K562 treated with DMSO at 1 percent for 12 hours (cell line): ENCODE measurements around the gene NR6A1. TPM values are rescaled to one million over a fixed set of nuclear protein-coding genes. Genes with fewer than 3 reads are reported as not detected.

ENCODE experiments used
- total RNA-seq: library from RNA; unstranded; fragments of 300-600 nt; gene quantifications from 2 replicates; pipeline ENCODE4 v1.2.3, GENCODE V29; 2022; ENCODE audit not compliant: insufficient read depth

NR6A1 gene
- 3.5 and 13.1 TPM in 2 replicates for total RNA-seq

DNA sequence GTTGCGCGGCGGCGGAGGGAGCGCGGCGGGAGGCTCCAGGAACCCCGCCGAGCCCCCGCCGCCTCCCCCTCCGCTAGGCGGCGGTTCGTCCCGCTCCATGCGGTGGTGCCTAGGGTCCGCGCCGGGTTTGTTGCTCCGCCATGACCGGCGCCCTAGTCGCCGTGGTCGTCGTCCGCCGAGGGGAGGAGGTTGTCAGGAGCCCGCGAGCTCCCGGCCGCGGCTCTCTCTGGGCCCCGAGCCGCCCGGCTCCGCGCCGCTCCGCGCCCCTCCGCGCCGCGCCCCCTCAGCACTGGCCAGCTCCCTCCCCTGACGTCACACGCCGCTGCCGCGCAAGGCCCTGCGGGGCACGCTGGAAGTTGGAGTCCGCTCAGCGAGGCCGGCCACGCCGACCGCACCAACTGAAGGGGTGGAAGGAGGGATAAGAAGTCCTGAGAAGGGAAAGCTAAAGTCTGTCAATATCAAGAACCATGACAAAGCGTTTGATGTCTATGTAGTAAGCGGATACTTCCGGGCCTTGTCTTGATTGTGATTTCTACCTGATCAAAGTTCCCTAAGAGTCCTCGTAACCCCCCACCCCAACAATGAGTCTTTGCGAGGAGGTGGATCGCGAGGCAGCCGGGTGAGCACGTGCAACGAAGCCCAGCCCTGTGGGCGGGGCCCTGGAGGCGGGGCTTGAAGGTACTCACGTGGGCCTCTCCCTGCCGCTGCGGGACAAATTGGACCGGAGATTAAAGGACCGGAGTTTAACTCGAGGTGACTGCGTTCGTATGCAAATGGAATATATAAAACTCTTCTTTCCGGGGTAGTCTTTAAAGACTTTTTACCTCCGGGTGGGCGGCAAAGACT is at the start of gene NR6A1:
NR6A1 (minus strand) TSS at position 291 of the 846 bp plus-strand sequence.

DNA sequence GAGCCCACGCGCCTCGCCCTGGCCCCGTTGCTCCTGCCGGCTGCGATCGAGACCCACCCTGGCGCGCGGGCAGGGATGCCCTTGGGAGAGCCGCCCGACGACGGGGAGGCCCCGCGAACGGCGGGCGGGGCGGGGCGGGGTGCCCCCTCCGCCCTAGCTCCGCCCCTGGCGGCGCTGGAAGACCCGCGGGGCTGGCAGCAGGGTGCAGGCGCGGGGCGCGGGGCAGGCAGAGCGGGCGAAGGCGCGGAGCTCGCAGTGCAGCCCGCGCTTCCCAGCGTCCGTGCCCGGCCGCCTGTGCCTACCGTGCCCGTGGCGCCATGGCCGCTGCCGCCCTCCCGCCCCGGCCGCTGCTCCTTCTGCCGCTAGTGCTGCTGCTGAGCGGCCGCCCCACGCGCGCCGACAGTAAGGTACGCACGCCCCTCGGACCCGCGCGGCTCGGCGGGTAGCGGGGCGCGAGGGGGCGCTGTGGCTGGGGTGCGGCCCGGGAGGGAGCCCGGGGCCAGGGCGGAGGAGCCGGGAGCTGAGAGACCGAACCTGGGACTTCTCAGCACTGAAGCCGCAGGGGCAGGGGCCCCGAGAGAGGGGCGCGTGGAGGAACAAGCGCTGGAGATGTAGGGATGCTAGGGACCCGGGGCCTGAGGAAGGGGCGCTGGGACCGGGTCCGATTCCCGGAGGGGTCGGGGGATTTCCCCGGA is 6.0 kb upstream of the NR6A1 start, which contains the start of gene OLFML2A:
OLFML2A (plus strand) TSS at position 180 of the 695 bp plus-strand sequence; CDS start at position 318, 138 bp downstream.

DNA sequence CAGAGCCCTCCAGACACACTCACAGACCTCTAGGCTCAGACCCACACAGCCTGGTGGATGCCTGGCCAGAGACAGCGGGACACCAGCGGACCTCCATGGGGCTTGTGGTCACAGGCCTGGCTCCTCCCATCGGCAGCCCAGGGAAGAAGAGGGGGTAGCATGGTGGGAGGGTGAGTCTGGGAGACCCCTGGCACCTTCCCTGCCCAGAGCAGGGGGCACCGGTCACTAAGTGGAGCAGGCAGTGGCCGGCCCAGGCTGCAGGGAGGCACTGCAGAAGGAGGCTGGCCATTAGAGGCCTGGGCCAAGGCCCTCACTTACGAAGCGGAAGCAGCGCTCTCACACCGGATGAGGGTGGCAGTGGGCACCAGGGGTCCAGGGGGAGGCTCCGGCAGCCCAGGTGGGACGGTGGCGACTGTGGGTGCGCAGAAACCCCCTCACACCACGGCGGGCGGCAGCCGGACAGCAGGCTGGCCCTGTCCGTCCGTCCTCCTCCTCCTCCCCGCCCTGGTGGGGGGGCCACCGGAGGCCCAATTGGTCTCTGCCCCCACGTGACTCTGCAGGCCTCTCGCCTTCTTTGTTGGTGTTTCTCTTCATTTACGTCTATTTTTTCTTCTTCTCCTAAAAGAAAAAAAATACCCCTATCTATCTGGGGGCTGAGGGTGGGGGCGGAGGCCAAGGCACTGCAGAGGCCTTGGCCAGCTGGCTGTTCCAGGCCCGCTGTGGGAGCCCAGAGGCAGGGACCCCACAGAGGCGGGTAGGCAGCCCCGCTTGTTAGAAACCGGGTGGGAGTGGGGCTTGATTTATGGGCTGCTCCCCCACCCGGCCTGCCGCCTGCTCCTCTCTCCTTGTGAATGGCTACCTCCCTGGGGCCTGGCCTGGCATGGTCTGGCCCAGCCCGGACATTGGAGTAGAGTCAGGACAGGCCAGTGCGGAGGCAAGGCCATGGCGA is 263.9 kb downstream of the NR6A1 start, which contains the start of gene NR5A1:
NR5A1 (minus strand) TSS at position 469 of the 949 bp plus-strand sequence. CDS start 4,004 bp downstream, outside the sequence.

Other genes starting within 250 kb of the NR6A1 start
- gene OLFML2A, start 5.8 kb upstream of the NR6A1 start, total RNA-seq: not detected in 2 replicates
- not detected in 2 replicates for gene WDR38, start 82.1 kb upstream of the NR6A1 start, total RNA-seq
- gene RPL35, start 90.6 kb upstream of the NR6A1 start, total RNA-seq: 5,915 and 9,818 TPM in 2 replicates
- gene ARPC5L, start 90.8 kb upstream of the NR6A1 start, total RNA-seq: 53.2 and 64.4 TPM in 2 replicates
- 4.4 and 11.7 TPM in 2 replicates for gene GOLGA1, start 169.8 kb upstream of the NR6A1 start, total RNA-seq